ENCODE measurements around the gene PANK4. TPM values are rescaled to one million over a fixed set of nuclear protein-coding genes. Genes with fewer than 3 reads are reported as not detected.

PANK4 gene
- polyA plus RNA-seq, 1 donor (not counting 4 experiments of a cell fraction or from before 2014, with no cell fraction given): 14.5 TPM

GRCh38 chr1:2489615-2490014 is 36.8 kb downstream of the PANK4 start:
- peaks cover 7% of the 10 kb centered on the region for H4K20me1 ChIP-seq (ENCODE audit: control insufficient read depth, extremely low read depth, insufficient read depth, low read length)
- H3K79me2 ChIP-seq (ENCODE audit: control insufficient read depth, insufficient read depth, low read length): no peaks in the 10 kb centered on the region
- H2AFZ ChIP-seq (ENCODE audit: control insufficient read depth, low read length): no peak overlapping the region
- no peak overlapping the region for H3K4me2 ChIP-seq (ENCODE audit: control insufficient read depth, extremely low read depth, insufficient read depth, low read depth, low read length)
- H3K9me3 ChIP-seq (ENCODE audit: control insufficient read depth, low read depth, low read length): no peaks in the 10 kb centered on the region
- no peaks in the 10 kb centered on the region for H3K9me1 ChIP-seq (ENCODE audit: control insufficient read depth, extremely low read depth, insufficient read depth, low read length)
- TF ChIP-seq EZH2 (IDR thresholded peaks at IDR 0.05; ENCODE audit: low read length) (no peak), CTCF (optimal IDR thresholded peaks at IDR 0.05 in 1 of 3, IDR thresholded peaks at IDR 0.05 in 1 of 3, conservative IDR thresholded peaks at IDR 0.05 in 1 of 3; ENCODE audit: extremely low read depth in 1 of 3, insufficient read depth in 2 of 3, low read length in 3 of 3) (no peak)
- no peak for DNase-seq (ENCODE audit: low read depth, low spot score)
- no peaks in the 10 kb centered on the region for H3K27me3 ChIP-seq (ENCODE audit: control insufficient read depth, extremely low read depth, insufficient read depth, low read length)
- no peak overlapping the region for H3K4me3 ChIP-seq (ENCODE audit: control insufficient read depth in 2 of 3, extremely low read depth in 1 of 3, insufficient read depth in 2 of 3, low read depth in 1 of 3, low read length in 3 of 3)
- dilution Hi-C loops (cut with MboI; ENCODE audit: extremely low pct_ligation_motif_present, low sequenced_read_pairs): no loop called here
- no peak for FAIRE-seq
- H3K4me1 ChIP-seq (ENCODE audit: control insufficient read depth, extremely low read depth, insufficient read depth, low read length): peaks cover 10% of the 10 kb centered on the region
- no peak overlapping the region for H3K27ac ChIP-seq (ENCODE audit: control insufficient read depth, insufficient read depth, low read length)
- no peak overlapping the region for H3K9ac ChIP-seq (ENCODE audit: control insufficient read depth, extremely low read depth, insufficient read depth, low read length)
- peaks cover 48 to 50% of the 10 kb centered on the region in 2 experiments for H3K36me3 ChIP-seq (ENCODE audit: control insufficient read depth in 2 of 2, extremely low read depth in 1 of 2, insufficient read depth in 2 of 2, low read length in 2 of 2)

GRCh38 chr1:2488688-2489087 is 37.7 kb downstream of the PANK4 start:
- Histone ChIP-seq H4K20me1 (ENCODE audit: control insufficient read depth, extremely low read depth, insufficient read depth, low read length) (peaks cover 10% of the 10 kb centered on the region), H3K4me2 (ENCODE audit: control insufficient read depth, extremely low read depth, insufficient read depth, low read depth, low read length) (no peak overlapping the region), H3K27me3 (ENCODE audit: control insufficient read depth, extremely low read depth, insufficient read depth, low read length) (no peaks in the 10 kb centered on the region), H3K4me1 (ENCODE audit: control insufficient read depth, extremely low read depth, insufficient read depth, low read length) (peaks cover 4% of the 10 kb centered on the region), H3K9me3 (ENCODE audit: control insufficient read depth, low read depth, low read length) (no peaks in the 10 kb centered on the region), H3K79me2 (ENCODE audit: control insufficient read depth, insufficient read depth, low read length) (peaks cover 2% of the 10 kb centered on the region), H2AFZ (ENCODE audit: control insufficient read depth, low read length) (no peak overlapping the region), H3K9ac (ENCODE audit: control insufficient read depth, extremely low read depth, insufficient read depth, low read length) (no peak overlapping the region), H3K27ac (ENCODE audit: control insufficient read depth, insufficient read depth, low read length) (no peak overlapping the region), H3K9me1 (ENCODE audit: control insufficient read depth, extremely low read depth, insufficient read depth, low read length) (no peaks in the 10 kb centered on the region), H3K4me3 (ENCODE audit: control insufficient read depth in 2 of 3, extremely low read depth in 1 of 3, insufficient read depth in 2 of 3, low read depth in 1 of 3, low read length in 3 of 3) (no peak overlapping the region), H3K36me3 (ENCODE audit: control insufficient read depth in 2 of 2, extremely low read depth in 1 of 2, insufficient read depth in 2 of 2, low read length in 2 of 2) (peaks cover 50 to 52% of the 10 kb centered on the region in 2 experiments)
- DNase-seq (ENCODE audit: low read depth, low spot score) (no peak), FAIRE-seq (no peak)
- dilution Hi-C loops (cut with MboI; ENCODE audit: extremely low pct_ligation_motif_present, low sequenced_read_pairs): no loop called here
- TF ChIP-seq EZH2 (IDR thresholded peaks at IDR 0.05; ENCODE audit: low read length) (no peak), CTCF (optimal IDR thresholded peaks at IDR 0.05 in 1 of 3, IDR thresholded peaks at IDR 0.05 in 1 of 3, conservative IDR thresholded peaks at IDR 0.05 in 1 of 3; ENCODE audit: extremely low read depth in 1 of 3, insufficient read depth in 2 of 3, low read length in 3 of 3) (no peak)

All from keratinocyte (primary cell).